Adrenal gland (tissue), 5 donors: Measurements from ENCODE around the gene C12orf43.

ENCODE experiments used
- CTCF ChIP-seq, 6 experiments: fragments of 450-650 bp in 4 of 6; fragments of 200-600 bp in 2 of 6; sonication (generic) in 1 of 6; IDR thresholded peaks; 1 replicate in 5 of 6; 2 replicates in 1 of 6; pipeline versions ENCODE4 v1.5.1 to v1.8.0; 2016 to 2021; ENCODE audit warnings: antibody characterized with exemption in 6 of 6, mild to moderate bottlenecking in 2 of 6, moderate library complexity in 1 of 6
- POLR2A ChIP-seq, 2 donors: fragments of 450-650 bp; IDR thresholded peaks; one replicate each; pipeline ENCODE4 v1.6.1; 2017; ENCODE audit warnings: antibody characterized with exemption in 2 of 2, mild to moderate bottlenecking in 2 of 2, moderate library complexity in 1 of 2
- donor health status: DM: no; HTN: no; CAD: no.

DNA sequence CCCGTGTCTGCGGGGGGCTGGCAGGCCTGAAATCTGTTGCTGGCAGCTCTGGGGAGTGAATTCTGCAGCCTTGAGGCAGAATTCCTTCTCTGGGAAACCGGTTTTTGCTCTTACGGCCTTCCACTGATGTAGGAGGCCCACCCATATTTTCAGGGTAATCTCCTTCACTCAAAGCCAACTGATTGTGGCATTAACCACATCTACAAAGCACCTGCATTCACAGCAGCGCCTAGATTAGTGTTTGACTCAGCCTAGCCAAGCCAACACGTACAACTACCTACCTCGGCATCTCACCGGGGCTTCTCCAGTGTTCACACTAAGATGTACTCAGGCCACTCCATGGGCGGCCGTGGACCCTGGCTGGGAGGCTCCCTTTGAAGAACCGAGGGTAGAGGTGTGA is 15.8 kb downstream of the C12orf43 start:
- TF ChIP-seq CTCF (IDR thresholded peaks at IDR 0.05) (no peak), POLR2A (IDR thresholded peaks at IDR 0.05) (no peak)
